HL-60 (cell line): ENCODE measurements around the gene PEF1.

Source experiments
- GABPA ChIP-seq: IDR thresholded peaks from 2 replicates; pipeline ENCODE4 v1.6.1; 2012; ENCODE audit warnings: low read depth
- POLR2AphosphoS5 ChIP-seq: IDR thresholded peaks from 2 replicates; pipeline ENCODE4 v1.6.1; 2012; ENCODE audit warnings: low read depth
- TF ChIP-seq, protein P1 (sequence below): IDR thresholded peaks from one replicate; pipeline ENCODE4 v1.5.1; 2011; ENCODE audit warnings: low read length, control low read depth, inconsistent platforms; ENCODE audit not compliant: insufficient read depth

GRCh38 chr1:31592132-31592531 lies 52.5 kb downstream of the PEF1 start:
- TF ChIP-seq, protein P1, sequence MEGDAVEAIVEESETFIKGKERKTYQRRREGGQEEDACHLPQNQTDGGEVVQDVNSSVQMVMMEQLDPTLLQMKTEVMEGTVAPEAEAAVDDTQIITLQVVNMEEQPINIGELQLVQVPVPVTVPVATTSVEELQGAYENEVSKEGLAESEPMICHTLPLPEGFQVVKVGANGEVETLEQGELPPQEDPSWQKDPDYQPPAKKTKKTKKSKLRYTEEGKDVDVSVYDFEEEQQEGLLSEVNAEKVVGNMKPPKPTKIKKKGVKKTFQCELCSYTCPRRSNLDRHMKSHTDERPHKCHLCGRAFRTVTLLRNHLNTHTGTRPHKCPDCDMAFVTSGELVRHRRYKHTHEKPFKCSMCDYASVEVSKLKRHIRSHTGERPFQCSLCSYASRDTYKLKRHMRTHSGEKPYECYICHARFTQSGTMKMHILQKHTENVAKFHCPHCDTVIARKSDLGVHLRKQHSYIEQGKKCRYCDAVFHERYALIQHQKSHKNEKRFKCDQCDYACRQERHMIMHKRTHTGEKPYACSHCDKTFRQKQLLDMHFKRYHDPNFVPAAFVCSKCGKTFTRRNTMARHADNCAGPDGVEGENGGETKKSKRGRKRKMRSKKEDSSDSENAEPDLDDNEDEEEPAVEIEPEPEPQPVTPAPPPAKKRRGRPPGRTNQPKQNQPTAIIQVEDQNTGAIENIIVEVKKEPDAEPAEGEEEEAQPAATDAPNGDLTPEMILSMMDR: no peak
- TF ChIP-seq GABPA (no peak), POLR2AphosphoS5 (no peak)
